ENCODE results near the gene SERGEF. TPM values are rescaled to one million over a fixed set of nuclear protein-coding genes. Genes with fewer than 3 reads are reported as not detected.
A peak's percentile ranks its signal among the peaks of the same experiment; 100 is the strongest.

The SERGEF gene
- polyA plus RNA-seq, 2 of the 4 experiments (the other 2 are of a cell fraction): 20.7 to 24.1 TPM

DNA sequence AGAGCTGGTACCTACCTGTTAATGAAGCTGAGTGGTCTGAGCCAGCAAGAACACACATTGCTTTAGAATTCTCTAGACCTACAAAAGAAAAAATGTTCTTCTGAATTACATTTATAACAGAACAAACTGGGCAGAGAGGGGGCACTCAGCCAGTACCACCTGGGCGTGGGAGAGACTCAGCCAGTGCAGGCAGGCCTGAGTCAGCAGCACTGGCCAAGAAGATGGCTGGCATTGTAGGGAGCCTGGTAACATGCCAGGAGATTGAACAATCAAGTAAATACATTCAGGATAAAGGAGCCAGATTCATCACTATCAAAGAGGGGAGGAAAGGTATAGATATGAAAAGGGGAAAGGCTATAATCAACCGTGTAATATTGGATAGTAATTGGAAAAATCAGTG, 19.9 kb downstream of the SERGEF start:
- TF ChIP-seq NR3C1 (IDR thresholded peaks at IDR 0.05) (no peak), KDM5A (IDR thresholded peaks at IDR 0.05) (no peak), CEBPB (IDR thresholded peaks at IDR 0.05) (no peak), PHF8 (IDR thresholded peaks at IDR 0.05; ENCODE audit: borderline replicate concordance, low read depth) (no peak)
- TF ChIP-seq, protein P1, sequence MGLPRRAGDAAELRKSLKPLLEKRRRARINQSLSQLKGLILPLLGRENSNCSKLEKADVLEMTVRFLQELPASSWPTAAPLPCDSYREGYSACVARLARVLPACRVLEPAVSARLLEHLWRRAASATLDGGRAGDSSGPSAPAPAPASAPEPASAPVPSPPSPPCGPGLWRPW (IDR thresholded peaks at IDR 0.05): no peak
- H3K4me2 ChIP-seq: no peak overlapping the region
- DNase-seq (ENCODE audit: low read depth in 1 of 2, low spot score in 1 of 2) (no peak), FAIRE-seq (no peak), ATAC-seq (no peak)
- ChIA-PET CTCF (interaction anchor here (1.5 to 5.6 kb wide), 7 partner anchors 11 to 394 kb away, joined by 4 to 35 read pairs (median 6); no protein-coding TSS in a partner anchor), POLR2A (no interaction called here)
- H3K4me3 ChIP-seq: no peak overlapping the region
- H3K27ac ChIP-seq: no peak overlapping the region
- WGBS (ENCODE audit: missing lambda C conversion rate): 64% methylated on average over 2 of the region's 2 CpGs
- no peaks in the 10 kb centered on the region for H3K4me1 ChIP-seq
- H3K9me3 ChIP-seq: no peaks in the 10 kb centered on the region

DNA sequence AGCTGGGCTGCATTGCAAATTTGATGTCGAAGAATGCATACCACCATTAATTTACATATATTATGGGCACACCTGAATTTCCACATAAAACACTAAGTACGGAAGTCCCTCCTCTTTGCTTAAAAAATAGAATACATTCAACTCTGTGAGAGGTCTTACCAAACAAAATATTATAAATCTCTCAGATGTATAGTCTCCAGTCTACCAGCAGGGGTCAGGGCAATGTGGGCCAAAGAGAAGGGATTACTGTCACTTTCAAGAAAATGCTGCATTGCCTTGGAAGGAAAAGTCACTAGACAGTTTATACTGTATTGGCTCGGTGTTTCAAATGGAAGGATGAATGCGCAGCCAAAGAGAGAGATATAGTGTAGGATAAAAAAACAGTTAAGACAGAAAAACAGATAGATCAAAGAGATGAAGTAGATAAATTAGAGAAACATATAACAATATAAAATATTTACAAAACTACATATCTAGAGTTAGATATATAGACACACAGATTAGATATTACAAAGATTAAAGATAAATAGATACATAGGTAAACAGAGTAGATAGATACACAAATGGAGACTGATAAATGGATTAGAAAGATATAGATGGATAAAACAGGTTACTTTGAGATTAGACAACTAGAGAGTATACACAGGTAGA, 20.9 kb downstream of the SERGEF start:
- Histone ChIP-seq H3K4me1 (no peaks in the 10 kb centered on the region), H3K9me3 (no peaks in the 10 kb centered on the region), H3K27ac (no peak overlapping the region), H3K4me2 (no peak overlapping the region), H3K4me3 (no peak overlapping the region)
- no peak for FAIRE-seq
- TF ChIP-seq, protein P2, sequence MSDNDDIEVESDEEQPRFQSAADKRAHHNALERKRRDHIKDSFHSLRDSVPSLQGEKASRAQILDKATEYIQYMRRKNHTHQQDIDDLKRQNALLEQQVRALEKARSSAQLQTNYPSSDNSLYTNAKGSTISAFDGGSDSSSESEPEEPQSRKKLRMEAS (IDR thresholded peaks at IDR 0.05): no peak
- TF ChIP-seq FOXS1 (CRISPR knock-in tag; IDR thresholded peaks at IDR 0.05) (no peak), RAD21 (conservative IDR thresholded peaks at IDR 0.05 in 1 of 2, IDR thresholded peaks at IDR 0.05 in 1 of 2) (peak; percentile 58 to 63), SMC3 (IDR thresholded peaks at IDR 0.05) (peak; percentile 52; the same call in 2 of the 3 replicates)
- TF ChIP-seq, protein P3, sequence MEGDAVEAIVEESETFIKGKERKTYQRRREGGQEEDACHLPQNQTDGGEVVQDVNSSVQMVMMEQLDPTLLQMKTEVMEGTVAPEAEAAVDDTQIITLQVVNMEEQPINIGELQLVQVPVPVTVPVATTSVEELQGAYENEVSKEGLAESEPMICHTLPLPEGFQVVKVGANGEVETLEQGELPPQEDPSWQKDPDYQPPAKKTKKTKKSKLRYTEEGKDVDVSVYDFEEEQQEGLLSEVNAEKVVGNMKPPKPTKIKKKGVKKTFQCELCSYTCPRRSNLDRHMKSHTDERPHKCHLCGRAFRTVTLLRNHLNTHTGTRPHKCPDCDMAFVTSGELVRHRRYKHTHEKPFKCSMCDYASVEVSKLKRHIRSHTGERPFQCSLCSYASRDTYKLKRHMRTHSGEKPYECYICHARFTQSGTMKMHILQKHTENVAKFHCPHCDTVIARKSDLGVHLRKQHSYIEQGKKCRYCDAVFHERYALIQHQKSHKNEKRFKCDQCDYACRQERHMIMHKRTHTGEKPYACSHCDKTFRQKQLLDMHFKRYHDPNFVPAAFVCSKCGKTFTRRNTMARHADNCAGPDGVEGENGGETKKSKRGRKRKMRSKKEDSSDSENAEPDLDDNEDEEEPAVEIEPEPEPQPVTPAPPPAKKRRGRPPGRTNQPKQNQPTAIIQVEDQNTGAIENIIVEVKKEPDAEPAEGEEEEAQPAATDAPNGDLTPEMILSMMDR (IDR thresholded peaks at IDR 0.05): peak; percentile 82
- peak; percentile 62 to 88; a peak in 4 of 6 replicates for ATAC-seq
- POLR2A ChIA-PET: no interaction called here
- peak; percentile 65 to 70 for DNase-seq (ENCODE audit: low read depth in 1 of 2, low spot score in 1 of 2)
- CTCF ChIA-PET: interaction anchor here (0.8 to 5.6 kb wide), 17 partner anchors 8 to 434 kb away, joined by 3 to 35 read pairs (median 4); no protein-coding TSS in a partner anchor
- WGBS (ENCODE audit: missing lambda C conversion rate): 8% methylated on average over 4 of the region's 4 CpGs

DNA sequence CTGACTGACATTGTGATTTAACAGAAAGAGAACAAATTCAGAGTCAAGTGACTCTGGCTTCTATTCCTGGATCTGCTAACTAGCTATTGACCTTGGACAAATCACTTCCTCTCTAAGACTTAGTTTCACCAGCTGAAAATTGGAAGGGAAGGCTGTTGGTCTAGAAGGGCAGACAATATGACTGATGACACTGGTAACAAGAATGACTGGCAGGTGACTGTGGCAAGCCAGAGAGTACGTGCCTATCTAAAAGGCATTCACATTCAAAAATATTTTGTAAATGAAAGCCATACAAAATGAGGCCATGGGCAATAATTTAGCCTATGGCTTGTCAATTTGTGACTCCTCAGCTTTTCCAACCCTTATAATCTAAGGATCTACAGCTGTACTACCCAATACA, 23.5 kb downstream of the SERGEF start:
- ChIA-PET POLR2A (no interaction called here), CTCF (interaction anchor here (1.0 to 24.3 kb wide), 4 partner anchors 12 to 257 kb away, joined by 4 to 403 read pairs (median 22); partner anchors contain the start of gene KCNC1)
- no peaks in the 10 kb centered on the region for H3K9me3 ChIP-seq
- ATAC-seq (no peak), DNase-seq (ENCODE audit: low read depth in 1 of 2, low spot score in 1 of 2) (no peak), FAIRE-seq (no peak)
- no peak overlapping the region for H3K4me2 ChIP-seq
- no peak overlapping the region for H3K4me3 ChIP-seq
- WGBS (ENCODE audit: missing lambda C conversion rate): 90% methylated on average over 1 of the region's 1 CpG
- H3K27ac ChIP-seq: no peak overlapping the region
- TF ChIP-seq, protein P4, sequence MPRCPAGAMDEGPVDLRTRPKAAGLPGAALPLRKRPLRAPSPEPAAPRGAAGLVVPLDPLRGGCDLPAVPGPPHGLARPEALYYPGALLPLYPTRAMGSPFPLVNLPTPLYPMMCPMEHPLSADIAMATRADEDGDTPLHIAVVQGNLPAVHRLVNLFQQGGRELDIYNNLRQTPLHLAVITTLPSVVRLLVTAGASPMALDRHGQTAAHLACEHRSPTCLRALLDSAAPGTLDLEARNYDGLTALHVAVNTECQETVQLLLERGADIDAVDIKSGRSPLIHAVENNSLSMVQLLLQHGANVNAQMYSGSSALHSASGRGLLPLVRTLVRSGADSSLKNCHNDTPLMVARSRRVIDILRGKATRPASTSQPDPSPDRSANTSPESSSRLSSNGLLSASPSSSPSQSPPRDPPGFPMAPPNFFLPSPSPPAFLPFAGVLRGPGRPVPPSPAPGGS (IDR thresholded peaks at IDR 0.05): no peak
- TF ChIP-seq RNF2 (IDR thresholded peaks at IDR 0.05; ENCODE audit: borderline replicate concordance, low read depth) (no peak), FOSB (CRISPR knock-in tag; IDR thresholded peaks at IDR 0.05) (no peak), POLR2AphosphoS2 (conservative IDR thresholded peaks at IDR 0.05; ENCODE audit: low read length) (no peak), ZFP36 (IDR thresholded peaks at IDR 0.05; ENCODE audit: borderline replicate concordance, partially characterized antibody) (no peak), ESRRA (IDR thresholded peaks at IDR 0.05; ENCODE audit: borderline replicate concordance, low read length) (no peak), CBX8 (IDR thresholded peaks at IDR 0.05) (no peak), RARB (CRISPR knock-in tag; IDR thresholded peaks at IDR 0.05) (no peak), EHMT2 (IDR thresholded peaks at IDR 0.05; ENCODE audit: low read depth) (no peak), KDM5A (IDR thresholded peaks at IDR 0.05) (no peak)
- TF ChIP-seq, protein P5, sequence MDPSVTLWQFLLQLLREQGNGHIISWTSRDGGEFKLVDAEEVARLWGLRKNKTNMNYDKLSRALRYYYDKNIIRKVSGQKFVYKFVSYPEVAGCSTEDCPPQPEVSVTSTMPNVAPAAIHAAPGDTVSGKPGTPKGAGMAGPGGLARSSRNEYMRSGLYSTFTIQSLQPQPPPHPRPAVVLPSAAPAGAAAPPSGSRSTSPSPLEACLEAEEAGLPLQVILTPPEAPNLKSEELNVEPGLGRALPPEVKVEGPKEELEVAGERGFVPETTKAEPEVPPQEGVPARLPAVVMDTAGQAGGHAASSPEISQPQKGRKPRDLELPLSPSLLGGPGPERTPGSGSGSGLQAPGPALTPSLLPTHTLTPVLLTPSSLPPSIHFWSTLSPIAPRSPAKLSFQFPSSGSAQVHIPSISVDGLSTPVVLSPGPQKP (IDR thresholded peaks at IDR 0.05; ENCODE audit: low read depth, low read length): no peak
- TF ChIP-seq, protein P1 (IDR thresholded peaks at IDR 0.05): no peak
- TF ChIP-seq, protein P6, sequence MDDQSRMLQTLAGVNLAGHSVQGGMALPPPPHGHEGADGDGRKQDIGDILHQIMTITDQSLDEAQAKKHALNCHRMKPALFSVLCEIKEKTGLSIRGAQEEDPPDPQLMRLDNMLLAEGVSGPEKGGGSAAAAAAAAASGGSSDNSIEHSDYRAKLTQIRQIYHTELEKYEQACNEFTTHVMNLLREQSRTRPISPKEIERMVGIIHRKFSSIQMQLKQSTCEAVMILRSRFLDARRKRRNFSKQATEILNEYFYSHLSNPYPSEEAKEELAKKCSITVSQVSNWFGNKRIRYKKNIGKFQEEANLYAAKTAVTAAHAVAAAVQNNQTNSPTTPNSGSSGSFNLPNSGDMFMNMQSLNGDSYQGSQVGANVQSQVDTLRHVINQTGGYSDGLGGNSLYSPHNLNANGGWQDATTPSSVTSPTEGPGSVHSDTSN (IDR thresholded peaks at IDR 0.05): no peak
- TF ChIP-seq, protein P2 (IDR thresholded peaks at IDR 0.05): no peak
- peaks cover 15% of the 10 kb centered on the region; the same call in 2 of the 3 replicates for H3K4me1 ChIP-seq

All from A549 (cell line).